GM19239 (cell line): ENCODE measurements around the gene PIK3CA.

ENCODE experiments used
- DNase-seq: peaks from one replicate; pipeline ENCODE4 v3.0.0; 2011; ENCODE audit warnings: low spot score; ENCODE audit not compliant: insufficient read length
- FAIRE-seq: peaks from 2 replicates; lab custom pipeline; 2011; peaks lifted over from hg19 to GRCh38; lab: Jason Lieb, UNC

PIK3CA gene

GRCh38 chr3:179156170-179156569 is 8.0 kb downstream of the PIK3CA start:
- DNase-seq (no peak), FAIRE-seq (no peak)

GRCh38 chr3:179156775-179157174 is 8.6 kb downstream of the PIK3CA start:
- no peak for DNase-seq
- peak; percentile 70 for FAIRE-seq

GRCh38 chr3:179158336-179159039 is 10.3 kb downstream of the PIK3CA start:
- DNase-seq (no peak), FAIRE-seq (peak; percentile 72)

- FAIRE-seq (no peak), DNase-seq (no peak)
Measured at GRCh38 chr3:179163503-179163902, 15.3 kb downstream of the PIK3CA start.

- FAIRE-seq (no peak), DNase-seq (no peak)
Measured at GRCh38 chr3:179164857-179165256, 16.7 kb downstream of the PIK3CA start.

- peak; percentile 28 for FAIRE-seq
- no peak for DNase-seq
Measured at GRCh38 chr3:179166561-179167201, 18.5 kb downstream of the PIK3CA start.

- FAIRE-seq: peak; percentile 68
- no peak for DNase-seq
Measured at GRCh38 chr3:179168918-179169317, 20.8 kb downstream of the PIK3CA start.

GRCh38 chr3:179172546-179172945 is 24.4 kb downstream of the PIK3CA start:
- DNase-seq (no peak), FAIRE-seq (no peak)

- no peak for DNase-seq
- FAIRE-seq: peak; percentile 56
Measured at GRCh38 chr3:179174316-179174715, 26.2 kb downstream of the PIK3CA start.

- FAIRE-seq: no peak
- no peak for DNase-seq
Measured at GRCh38 chr3:179174898-179175297, 26.7 kb downstream of the PIK3CA start.

- no peak for FAIRE-seq
Measured at GRCh38 chr3:179175358-179175757, 27.2 kb downstream of the PIK3CA start.

GRCh38 chr3:179177611-179178010 is 29.5 kb downstream of the PIK3CA start:
- no peak for FAIRE-seq
- no peak for DNase-seq

More at GRCh38 chr3:179175358-179175757, 27.2 kb downstream of the PIK3CA start:
- no peak for DNase-seq

GRCh38 chr3:179179256-179179655 is 31.1 kb downstream of the PIK3CA start:
- FAIRE-seq: no peak

GRCh38 chr3:179179979-179180759 is 32.0 kb downstream of the PIK3CA start:
- peak; percentile 64 for FAIRE-seq
- no peak for DNase-seq

More at GRCh38 chr3:179179256-179179655, 31.1 kb downstream of the PIK3CA start:
- no peak for DNase-seq

GRCh38 chr3:179181021-179181472 is 32.9 kb downstream of the PIK3CA start:
- no peak for DNase-seq
- peak; percentile 75 for FAIRE-seq

- DNase-seq (no peak), FAIRE-seq (no peak)
Measured at GRCh38 chr3:179181993-179182551, 33.9 kb downstream of the PIK3CA start.

- FAIRE-seq: no peak
- no peak for DNase-seq
Measured at GRCh38 chr3:179182902-179183301, 34.7 kb downstream of the PIK3CA start.

GRCh38 chr3:179184826-179185225 is 36.7 kb downstream of the PIK3CA start:
- FAIRE-seq: no peak

GRCh38 chr3:179186426-179186825 is 38.3 kb downstream of the PIK3CA start:
- no peak for FAIRE-seq
- no peak for DNase-seq

More at GRCh38 chr3:179184826-179185225, 36.7 kb downstream of the PIK3CA start:
- DNase-seq: no peak

GRCh38 chr3:179189759-179190158 is 41.6 kb downstream of the PIK3CA start:
- DNase-seq (no peak), FAIRE-seq (no peak)
